ENCODE data around the gene CETP. TPM values are rescaled to one million over a fixed set of nuclear protein-coding genes. Genes with fewer than 3 reads are reported as not detected.
A peak's percentile ranks its signal among the peaks of the same experiment; 100 is the strongest.
"Not testable (repeated sequence)": the region's sequence is repeated elsewhere in the genome, so short reads cannot be mapped to it uniquely, and the experiment has no call there.

The CETP gene
- total RNA-seq, 1 donor from 2014 or later, result 12.8 TPM

DNA sequence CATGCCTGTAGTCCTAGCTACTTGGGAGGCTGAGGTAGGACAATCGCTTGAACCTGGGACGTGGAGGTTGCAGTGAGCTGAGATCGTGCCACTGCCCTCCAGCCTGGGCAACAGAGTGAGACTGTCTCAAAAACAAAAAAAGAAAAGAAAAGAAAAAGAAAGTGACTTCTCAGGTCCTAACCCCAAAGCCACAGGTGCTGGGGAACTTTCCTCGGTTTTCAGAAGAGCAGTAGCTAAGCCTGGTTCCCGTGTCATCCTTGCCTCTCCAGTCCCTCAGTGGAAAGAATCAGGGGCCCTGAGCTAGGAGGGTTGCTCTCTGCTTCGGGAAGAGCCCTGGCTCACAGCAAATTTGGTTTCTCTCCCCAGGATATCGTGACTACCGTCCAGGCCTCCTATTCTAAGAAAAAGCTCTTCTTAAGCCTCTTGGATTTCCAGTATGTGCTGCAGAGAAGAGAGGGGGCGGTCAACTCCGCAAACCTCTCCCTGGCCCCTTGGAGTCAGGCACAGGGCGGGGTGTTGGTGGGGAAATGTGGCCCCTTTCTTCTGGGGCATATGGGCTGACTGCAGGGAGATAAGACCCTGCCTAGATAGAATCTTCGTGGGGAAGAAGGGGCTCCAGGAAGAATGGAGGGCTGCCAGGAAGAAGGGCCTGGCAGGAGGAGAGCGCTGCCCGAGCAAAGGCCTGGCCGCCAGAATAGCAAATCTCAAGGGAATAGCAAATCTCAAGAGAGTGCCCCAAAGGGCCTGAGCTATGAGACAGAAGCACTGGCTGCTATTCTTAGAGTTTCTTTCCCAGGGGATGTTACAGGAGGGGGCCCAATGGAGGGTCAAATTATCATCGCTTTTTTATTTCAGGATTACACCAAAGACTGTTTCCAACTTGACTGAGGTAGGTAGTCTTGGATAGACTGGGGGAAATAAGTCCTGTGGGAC lies 19.3 kb downstream of the CETP start:
- no peak for DNase-seq (ENCODE audit: low read depth in 2 of 2)

DNA sequence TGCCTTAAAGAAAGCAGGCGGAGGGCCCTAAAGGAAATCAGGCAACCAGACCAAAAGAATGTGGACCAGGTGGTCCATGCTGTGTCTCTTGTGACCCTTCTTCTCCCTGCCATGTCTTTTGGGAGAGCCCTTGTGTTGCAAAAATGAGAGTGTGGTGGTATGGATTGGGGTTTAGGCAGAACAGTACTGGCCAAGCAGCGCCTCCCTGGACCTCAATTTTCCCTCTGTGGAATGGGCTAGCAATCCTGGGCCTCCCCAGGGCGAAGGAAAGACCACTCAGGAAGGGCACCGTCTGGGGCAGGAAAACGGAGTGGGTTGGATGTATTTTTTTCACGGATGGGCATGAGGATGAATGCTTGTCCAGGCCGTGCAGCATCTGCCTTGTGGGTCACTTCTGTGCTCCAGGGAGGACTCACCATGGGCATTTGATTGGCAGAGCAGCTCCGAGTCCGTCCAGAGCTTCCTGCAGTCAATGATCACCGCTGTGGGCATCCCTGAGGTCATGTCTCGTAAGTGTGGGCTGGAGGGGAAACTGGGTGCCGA lies 20.1 kb downstream of the CETP start:
- DNase-seq (ENCODE audit: low read depth in 2 of 2), result no peak

GRCh38 chr16:56982695-56983094 lies 20.9 kb downstream of the CETP start:
- DNase-seq (ENCODE audit: low read depth in 2 of 2), result no peak

DNA sequence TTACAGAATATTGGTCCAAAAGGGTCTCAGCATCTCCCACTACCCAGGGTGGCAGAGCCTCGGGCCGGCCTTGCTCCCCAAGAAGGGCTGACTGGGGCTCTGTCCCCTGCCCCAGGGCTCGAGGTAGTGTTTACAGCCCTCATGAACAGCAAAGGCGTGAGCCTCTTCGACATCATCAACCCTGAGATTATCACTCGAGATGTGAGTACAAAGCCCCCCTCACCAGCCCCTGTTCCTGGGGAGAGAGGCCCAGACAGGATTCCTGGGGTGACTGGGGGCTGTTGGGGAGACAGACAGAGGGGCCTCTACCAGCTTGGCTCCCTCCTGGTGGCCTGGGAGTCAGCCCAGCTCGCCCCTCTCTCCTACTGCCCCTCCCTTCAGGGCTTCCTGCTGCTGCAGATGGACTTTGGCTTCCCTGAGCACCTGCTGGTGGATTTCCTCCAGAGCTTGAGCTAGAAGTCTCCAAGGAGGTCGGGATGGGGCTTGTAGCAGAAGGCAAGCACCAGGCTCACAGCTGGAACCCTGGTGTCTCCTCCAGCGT lies 21.5 kb downstream of the CETP start:
- DNase-seq (ENCODE audit: low read depth in 2 of 2), result no peak

GRCh38 chr16:56984639-56985038 lies 22.9 kb downstream of the CETP start:
- no peak for DNase-seq (ENCODE audit: low read depth in 2 of 2)

- DNase-seq (ENCODE audit: low read depth in 2 of 2), result peak in 1 of 2 donors; percentile 65
These were observed 23.7 kb downstream of the CETP start for GRCh38 chr16:56985288-56985961.

DNA sequence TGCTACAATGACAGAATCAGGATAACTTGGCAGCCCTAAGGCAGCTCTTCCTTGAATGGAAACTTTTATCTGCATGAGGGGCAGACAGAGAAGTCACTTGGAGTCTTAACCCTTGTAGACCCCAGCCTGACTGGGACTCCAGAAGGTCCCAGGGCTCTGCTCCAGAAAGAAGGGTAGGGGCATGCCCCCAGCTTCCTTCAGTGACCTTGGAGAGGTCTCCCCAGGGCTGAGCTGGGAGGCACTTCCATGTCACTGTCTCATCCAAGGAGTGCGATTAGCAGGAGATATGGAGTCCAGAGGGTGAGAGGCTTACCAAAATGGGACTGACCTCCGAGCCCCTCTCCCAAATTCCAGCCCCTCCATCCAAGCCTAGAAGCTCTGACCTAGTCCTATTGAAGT lies 24.2 kb downstream of the CETP start:
- no peak for DNase-seq (ENCODE audit: low read depth in 2 of 2)

DNA sequence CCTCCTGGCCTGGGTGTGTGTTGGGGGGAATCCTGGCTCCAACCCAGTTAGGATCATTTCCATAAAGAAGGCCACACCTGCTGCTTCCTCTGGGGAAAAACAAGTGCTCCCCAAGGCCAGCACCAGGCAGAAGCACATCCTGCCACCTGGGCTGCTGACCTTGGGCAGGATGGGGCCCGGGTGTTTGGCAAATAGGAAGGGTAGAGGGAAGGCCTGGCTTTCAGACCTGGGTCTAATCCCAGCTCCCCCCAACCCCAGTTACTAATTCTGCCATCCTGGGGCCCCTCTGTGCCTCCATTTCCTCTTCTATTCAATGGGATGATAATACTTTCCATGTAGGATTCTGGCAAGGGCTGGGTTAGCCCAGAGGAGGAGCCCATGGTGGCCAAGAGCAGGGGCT lies 24.6 kb downstream of the CETP start:
- peak in 1 of 2 donors; percentile 36 for DNase-seq (ENCODE audit: low read depth in 2 of 2)

DNA sequence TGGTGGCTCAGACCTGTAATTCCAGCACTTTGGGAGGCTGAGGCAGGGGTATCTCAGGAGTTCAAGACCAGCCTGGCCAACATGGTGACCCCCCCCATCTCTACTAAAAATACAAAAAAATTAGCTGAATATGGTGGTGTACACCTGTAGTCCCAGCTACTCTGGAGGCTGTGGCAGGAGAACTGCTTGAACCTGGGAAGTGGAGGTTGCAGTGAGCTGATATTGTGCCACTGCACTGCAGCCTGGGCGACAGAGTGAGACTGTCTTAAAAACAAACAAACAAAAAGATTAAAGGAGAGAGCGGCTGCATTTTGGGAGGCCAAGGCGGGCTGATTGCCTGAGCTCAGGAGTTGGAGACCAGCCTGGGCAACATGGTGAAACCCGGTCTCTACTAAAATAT lies 25.2 kb downstream of the CETP start:
- not testable (repeated sequence) for DNase-seq (ENCODE audit: low read depth in 2 of 2)

DNA sequence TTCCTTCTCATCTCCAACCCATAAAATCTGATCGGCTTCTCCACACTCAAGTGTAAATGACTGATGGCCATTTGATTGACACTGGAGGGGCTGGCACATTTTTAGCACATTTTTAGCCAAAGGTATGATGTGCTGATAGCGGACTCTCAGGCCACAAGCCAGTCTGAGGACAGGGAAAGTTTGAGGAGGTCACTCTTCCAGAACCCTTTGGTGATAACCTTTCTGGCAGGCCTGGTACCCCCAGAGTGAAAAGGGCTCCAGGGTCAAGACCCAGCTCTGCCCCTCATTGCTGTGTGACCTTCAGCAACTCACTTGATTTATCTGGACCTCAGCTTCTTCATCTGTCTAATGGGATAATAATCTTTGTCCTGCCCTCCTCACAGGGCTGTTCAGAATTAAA lies 25.9 kb downstream of the CETP start:
- no peak for DNase-seq (ENCODE audit: low read depth in 2 of 2)

- DNase-seq (ENCODE audit: low read depth in 2 of 2), result no peak
These were observed 26.6 kb downstream of the CETP start for GRCh38 chr16:56988161-56988947.

DNA sequence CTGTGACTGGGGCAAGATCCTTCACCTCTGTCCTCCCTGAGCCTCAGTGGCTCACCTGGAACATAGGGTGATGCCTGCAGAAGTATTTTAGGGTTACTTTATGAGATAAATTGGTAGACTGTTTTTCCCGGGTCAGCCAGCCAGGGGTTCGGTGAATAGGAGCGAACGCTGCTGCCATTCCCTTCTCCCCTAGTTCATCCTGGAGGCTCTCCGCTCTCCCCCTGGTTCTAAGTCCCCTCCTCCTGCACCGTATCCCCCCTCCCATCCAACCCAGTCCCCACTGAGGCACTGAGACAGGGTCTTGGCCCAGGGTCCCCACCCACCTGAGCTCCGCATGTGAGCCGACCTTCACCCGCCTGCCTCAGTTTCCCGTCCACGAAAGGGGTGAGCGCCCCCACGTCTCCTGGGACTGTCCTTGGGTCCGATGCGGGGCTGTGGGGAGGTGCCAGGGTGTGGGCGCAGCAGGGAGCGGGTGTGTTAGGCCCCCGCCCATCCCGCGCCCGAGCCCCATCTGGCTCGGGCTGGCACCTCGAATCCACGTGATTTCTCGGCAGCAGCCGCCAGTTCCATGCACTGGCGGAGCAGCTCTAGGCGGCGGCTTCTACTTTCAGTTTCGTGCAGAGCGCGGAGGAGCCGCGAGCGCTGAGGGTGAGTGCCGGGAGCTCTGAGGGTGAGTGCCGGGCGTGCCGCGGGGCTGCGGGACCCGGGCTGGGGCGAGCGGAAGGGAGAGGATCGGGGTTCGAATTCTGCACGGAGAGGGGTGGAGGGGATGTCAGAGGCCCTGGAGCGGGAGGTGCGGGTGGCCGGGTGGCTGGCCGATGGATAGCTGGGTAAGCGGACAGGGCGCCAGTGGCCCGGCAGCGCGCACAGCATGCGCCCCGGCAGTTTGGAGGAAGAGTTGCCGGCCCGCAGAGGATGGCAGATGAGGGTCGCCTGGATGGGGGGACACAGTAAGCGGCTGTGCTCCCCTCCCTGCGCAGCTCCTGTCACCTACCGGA lies 27.5 kb downstream of the CETP start, which contains the start of gene NLRC5:
Gene NLRC5, plus strand, starts transcription at position 610 of the 998 bp plus-strand sequence. CDS start 31,156 bp downstream, outside the sequence.
- peak; percentile 60 to 84 for DNase-seq (ENCODE audit: low read depth in 2 of 2)

- no peak for DNase-seq (ENCODE audit: low read depth in 2 of 2)
These were observed 28.2 kb downstream of the CETP start for GRCh38 chr16:56989988-56990387.

DNA sequence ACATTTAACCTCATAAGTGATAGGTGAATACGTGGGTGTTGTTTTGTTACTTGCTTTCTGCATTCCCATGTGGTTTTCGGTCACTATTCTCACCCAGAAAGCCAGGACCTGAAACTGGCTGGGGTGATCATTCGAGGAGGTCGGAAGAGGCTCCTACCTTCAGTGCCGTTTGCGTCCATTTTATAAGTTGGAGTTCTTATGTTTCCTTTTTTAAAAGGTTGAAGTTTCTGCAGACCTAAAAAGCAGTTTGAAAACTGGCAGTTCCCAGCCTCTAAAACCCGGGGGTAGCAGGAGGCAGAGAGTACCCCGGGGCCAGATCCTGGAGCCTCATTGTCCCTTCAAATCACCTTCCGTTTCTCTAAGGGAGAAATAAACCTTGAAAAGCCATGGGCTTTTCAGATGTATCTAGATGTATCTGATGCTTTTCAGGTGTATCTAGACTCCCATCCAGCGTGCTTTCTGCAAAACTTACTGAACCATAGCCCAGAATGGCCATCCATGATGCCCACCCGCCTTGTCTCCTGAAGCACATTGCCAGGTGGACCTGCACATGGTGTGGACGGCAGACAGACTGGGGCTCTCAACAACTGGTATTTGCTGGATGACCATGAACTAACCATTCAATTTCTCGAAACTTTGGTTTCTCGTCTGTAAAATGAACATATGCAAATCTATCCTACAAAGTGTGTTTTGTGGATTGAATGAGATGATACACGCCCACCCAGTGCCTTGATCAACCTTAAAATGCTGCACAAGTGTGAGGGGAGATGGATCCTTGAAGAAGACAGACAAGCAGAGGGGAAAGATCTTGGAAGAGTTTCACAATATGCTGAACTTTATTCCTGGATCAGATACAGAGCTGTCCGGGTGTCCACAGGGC lies 28.9 kb downstream of the CETP start:
- DNase-seq (ENCODE audit: low read depth in 2 of 2), result no peak

DNA sequence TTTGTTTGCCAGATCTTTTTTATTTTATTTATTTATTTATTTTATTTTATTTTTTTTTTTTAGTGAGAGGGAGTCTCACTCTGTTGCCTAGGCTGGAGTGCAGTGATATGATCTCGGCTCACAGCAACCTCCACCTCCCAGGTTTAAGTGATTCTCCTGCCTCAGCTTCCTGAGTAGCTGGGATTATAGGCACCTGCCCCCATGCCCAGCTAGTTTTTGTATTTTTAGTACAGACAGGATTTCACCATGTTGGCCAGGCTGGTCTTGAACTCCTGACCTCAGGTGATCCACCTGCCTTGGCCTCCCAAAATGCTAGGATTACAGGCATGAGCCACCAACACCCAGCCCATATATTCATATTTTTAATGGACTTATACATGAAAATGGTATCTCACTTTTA lies 30.7 kb downstream of the CETP start:
- DNase-seq (ENCODE audit: low read depth in 2 of 2), result not testable (repeated sequence)

DNA sequence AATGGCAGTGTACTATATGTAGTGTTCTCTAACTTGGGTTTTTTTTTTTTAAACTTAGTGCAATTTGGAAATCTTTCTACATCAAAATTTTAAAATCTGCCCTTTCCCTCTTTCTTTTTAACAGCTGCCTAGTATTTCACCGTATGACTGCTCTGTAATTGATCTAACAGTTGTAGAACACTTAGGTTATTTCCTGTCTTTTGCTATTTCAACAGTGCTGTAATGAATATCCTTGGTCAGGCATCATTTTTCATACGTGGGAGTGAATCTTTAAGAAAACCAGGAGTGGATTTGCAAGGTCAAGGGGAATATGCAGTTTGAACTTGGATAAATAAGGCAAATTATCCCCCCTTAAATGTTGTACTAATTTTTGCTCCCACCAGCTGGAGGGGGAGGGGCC lies 31.5 kb downstream of the CETP start:
- no peak for DNase-seq (ENCODE audit: low read depth in 2 of 2)

DNA sequence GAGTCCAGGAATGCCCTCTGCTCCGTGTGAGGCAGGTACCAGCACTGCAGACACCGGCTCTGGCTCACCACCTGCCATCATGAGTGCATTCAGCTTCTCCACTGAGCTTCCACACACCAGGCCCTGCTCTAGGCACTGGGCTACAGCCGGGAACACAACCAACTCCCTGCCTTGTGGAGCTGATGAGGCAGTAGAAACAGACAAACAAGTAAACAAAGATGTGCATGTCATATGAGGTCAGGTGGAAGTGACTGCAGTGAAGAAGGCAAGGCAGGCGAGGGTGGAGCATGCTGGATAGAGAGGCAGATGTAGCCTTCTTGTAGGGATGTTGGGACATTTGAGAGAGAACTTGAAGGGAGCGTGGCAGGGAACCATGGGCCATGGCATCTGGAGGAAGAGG lies 32.6 kb downstream of the CETP start:
- DNase-seq (ENCODE audit: low read depth in 2 of 2), result no peak

DNA sequence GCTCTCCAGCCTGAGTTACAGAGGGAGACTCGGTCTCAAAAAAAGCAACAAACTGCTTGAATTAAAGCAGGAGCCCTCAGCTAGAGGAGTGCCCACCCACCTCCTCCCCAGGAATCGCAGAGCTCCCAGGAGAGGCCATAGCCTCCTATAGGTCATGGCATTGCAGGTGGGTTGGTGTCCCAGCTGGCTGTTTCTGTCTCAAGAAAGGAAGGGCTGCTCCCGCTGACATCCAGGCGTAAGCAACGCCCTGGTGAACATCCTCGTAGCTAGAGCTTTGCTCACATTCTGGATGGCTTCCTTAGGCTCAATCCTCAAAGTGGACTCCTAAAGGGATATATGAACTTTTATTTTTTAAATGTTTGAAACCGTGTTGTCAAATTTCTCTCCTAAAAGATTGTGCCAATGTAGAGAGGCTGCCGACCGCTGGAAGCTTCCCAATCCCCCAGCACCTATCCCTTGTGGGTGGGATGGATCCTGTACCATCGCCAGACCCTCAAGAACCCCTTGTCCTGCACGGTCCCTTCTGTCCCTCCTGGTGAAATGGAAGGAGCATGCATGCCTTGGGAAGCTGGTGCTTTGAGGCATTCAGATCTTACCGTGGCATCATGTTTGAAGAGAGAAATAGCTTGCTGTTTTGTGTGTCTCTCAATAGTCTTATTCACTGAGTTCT lies 33.5 kb downstream of the CETP start:
- no peak for DNase-seq (ENCODE audit: low read depth in 2 of 2)
